Measurements from ENCODE around the gene CAMTA1.

DNA sequence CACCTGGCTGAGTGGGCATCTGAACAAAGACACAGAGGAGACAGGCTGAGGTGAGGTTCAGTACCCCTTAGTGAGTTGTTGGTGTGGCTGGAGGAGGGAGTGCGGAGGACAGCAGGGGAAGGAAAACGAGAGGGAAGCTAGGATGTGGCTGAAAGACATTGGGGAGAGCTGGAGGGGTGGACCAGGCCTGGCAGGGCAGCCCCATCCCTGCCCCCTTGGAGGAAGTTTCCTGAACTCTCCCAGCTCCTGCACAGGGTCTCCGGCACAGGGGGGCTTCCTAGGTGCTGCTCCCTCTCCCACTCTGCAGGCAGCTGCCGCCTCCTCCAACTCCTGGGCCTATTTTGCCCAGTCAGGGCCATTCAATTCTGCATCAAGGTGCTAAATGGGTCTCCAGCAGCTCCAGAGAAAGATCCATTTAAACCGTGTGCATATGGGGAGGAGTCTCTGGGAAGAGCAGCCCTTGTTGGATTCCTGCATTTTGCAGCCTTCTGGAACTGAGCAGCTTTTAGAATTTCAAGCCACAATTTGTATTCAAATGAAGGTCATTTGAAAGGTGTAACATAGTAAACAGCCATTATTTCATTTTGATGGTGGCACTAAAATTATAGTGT is 193.9 kb downstream of the CAMTA1 start:
- TF ChIP-seq POLR2A (IDR thresholded peaks at IDR 0.05) (no peak), POLR2AphosphoS5 (IDR thresholded peaks at IDR 0.05) (no peak)
- TF ChIP-seq, protein P1, sequence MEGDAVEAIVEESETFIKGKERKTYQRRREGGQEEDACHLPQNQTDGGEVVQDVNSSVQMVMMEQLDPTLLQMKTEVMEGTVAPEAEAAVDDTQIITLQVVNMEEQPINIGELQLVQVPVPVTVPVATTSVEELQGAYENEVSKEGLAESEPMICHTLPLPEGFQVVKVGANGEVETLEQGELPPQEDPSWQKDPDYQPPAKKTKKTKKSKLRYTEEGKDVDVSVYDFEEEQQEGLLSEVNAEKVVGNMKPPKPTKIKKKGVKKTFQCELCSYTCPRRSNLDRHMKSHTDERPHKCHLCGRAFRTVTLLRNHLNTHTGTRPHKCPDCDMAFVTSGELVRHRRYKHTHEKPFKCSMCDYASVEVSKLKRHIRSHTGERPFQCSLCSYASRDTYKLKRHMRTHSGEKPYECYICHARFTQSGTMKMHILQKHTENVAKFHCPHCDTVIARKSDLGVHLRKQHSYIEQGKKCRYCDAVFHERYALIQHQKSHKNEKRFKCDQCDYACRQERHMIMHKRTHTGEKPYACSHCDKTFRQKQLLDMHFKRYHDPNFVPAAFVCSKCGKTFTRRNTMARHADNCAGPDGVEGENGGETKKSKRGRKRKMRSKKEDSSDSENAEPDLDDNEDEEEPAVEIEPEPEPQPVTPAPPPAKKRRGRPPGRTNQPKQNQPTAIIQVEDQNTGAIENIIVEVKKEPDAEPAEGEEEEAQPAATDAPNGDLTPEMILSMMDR (IDR thresholded peaks at IDR 0.05), result no peak

Measured in prostate gland (tissue), 2 donors.